ENCODE measurements around the gene KAZN. TPM values are rescaled to one million over a fixed set of nuclear protein-coding genes. Genes with fewer than 3 reads are reported as not detected.

Gene KAZN
- total and polyA plus RNA-seq, 2 of the 8 experiments (the other 6 are each of a cell fraction or from before 2014, with no cell fraction given) = 3.7 to 11.8 TPM

DNA sequence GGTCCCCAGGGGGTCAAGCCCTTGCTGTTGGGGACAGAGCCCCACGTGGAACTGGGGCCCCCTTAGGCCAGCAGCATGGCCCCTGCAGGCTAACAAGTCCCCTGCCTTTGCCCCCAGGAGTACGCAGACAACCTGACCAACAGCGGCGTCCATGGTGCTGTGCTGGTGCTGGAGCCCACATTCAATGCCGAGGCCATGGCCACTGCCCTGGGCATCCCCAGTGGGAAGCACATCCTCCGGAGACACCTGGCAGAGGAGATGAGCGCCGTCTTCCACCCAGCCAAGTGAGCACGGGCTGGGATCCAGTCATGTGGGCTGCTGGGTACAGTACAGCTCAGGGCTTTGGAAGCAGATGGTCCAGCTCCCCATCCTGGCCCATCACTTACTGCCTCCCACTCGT lies 505.4 kb downstream of the KAZN start (continued):
- TF ChIP-seq CHD7 (IDR thresholded peaks at IDR 0.05; ENCODE audit: insufficient replicate concordance, low read length) (no peak), EZH2 (IDR thresholded peaks at IDR 0.05; ENCODE audit: low read depth, low read length, severe bottlenecking) (no peak), BCL11A (IDR thresholded peaks at IDR 0.05; ENCODE audit: low read depth in 2 of 2, low read length in 2 of 2) (no peak), BACH1 (IDR thresholded peaks at IDR 0.05; ENCODE audit: low read length) (no peak), KDM1A (IDR thresholded peaks at IDR 0.05; ENCODE audit: borderline replicate concordance, low read length) (no peak), CBX8 (IDR thresholded peaks at IDR 0.05; ENCODE audit: borderline replicate concordance, low read depth, low read length) (no peak), RBBP5 (IDR thresholded peaks at IDR 0.05; ENCODE audit: borderline replicate concordance, low read depth, low read length) (no peak), PHF8 (conservative IDR thresholded peaks at IDR 0.05; ENCODE audit: low read depth, low read length) (no peak), HDAC6 (IDR thresholded peaks at IDR 0.05; ENCODE audit: low read depth, low read length) (no peak), TCF12 (IDR thresholded peaks at IDR 0.05; ENCODE audit: low read depth, low read length) (no peak)
- TF ChIP-seq, protein P1, sequence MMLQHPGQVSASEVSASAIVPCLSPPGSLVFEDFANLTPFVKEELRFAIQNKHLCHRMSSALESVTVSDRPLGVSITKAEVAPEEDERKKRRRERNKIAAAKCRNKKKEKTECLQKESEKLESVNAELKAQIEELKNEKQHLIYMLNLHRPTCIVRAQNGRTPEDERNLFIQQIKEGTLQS (IDR thresholded peaks at IDR 0.05; ENCODE audit: insufficient read depth, low read depth, low read length) = no peak
